ENCODE data around the gene CXCL3.

DNA sequence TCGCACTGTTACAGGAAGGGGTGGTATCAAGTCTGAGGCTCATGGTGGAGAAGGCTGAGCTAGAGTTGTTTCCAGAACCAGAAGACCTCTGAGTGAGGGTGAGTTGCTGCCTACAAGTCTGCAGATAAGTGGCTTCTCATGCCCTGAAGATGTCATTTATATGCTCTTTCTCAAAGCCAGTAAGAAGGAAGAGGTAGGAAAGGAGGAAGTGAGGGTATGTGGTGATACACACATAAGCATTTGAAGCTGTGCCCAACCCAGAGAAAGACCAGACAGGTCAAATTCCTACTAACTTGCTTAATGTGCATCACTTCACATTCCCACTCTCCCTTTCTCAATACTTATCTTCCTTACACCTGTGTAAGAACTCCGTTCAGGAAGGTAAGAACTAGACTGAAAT lies 50.4 kb downstream of the CXCL3 start, which contains the start of gene PPBP:
- TF ChIP-seq, protein P1, sequence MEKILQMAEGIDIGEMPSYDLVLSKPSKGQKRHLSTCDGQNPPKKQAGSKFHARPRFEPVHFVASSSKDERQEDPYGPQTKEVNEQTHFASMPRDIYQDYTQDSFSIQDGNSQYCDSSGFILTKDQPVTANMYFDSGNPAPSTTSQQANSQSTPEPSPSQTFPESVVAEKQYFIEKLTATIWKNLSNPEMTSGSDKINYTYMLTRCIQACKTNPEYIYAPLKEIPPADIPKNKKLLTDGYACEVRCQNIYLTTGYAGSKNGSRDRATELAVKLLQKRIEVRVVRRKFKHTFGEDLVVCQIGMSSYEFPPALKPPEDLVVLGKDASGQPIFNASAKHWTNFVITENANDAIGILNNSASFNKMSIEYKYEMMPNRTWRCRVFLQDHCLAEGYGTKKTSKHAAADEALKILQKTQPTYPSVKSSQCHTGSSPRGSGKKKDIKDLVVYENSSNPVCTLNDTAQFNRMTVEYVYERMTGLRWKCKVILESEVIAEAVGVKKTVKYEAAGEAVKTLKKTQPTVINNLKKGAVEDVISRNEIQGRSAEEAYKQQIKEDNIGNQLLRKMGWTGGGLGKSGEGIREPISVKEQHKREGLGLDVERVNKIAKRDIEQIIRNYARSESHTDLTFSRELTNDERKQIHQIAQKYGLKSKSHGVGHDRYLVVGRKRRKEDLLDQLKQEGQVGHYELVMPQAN (IDR thresholded peaks at IDR 0.05; ENCODE audit: borderline replicate concordance): no peak
- TF ChIP-seq, protein P2, sequence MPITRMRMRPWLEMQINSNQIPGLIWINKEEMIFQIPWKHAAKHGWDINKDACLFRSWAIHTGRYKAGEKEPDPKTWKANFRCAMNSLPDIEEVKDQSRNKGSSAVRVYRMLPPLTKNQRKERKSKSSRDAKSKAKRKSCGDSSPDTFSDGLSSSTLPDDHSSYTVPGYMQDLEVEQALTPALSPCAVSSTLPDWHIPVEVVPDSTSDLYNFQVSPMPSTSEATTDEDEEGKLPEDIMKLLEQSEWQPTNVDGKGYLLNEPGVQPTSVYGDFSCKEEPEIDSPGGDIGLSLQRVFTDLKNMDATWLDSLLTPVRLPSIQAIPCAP (CRISPR knock-in tag; IDR thresholded peaks at IDR 0.05; ENCODE audit: borderline replicate concordance): no peak
- TF ChIP-seq, protein P3, sequence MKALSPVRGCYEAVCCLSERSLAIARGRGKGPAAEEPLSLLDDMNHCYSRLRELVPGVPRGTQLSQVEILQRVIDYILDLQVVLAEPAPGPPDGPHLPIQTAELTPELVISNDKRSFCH (CRISPR knock-in tag; IDR thresholded peaks at IDR 0.05): no peak
- TF ChIP-seq, protein P3 (tag; IDR thresholded peaks at IDR 0.05): no peak
- TF ChIP-seq NR2C2 (CRISPR knock-in tag; IDR thresholded peaks at IDR 0.05) (no peak), NR2C2 (tag; IDR thresholded peaks at IDR 0.05) (no peak), TEAD1 (CRISPR knock-in tag; IDR thresholded peaks at IDR 0.05) (no peak), BDP1 (IDR thresholded peaks at IDR 0.05; ENCODE audit: insufficient read depth, insufficient read length) (no peak), ZNF586 (CRISPR knock-in tag; conservative IDR thresholded peaks at IDR 0.05) (no peak)
- TF ChIP-seq, protein P4, sequence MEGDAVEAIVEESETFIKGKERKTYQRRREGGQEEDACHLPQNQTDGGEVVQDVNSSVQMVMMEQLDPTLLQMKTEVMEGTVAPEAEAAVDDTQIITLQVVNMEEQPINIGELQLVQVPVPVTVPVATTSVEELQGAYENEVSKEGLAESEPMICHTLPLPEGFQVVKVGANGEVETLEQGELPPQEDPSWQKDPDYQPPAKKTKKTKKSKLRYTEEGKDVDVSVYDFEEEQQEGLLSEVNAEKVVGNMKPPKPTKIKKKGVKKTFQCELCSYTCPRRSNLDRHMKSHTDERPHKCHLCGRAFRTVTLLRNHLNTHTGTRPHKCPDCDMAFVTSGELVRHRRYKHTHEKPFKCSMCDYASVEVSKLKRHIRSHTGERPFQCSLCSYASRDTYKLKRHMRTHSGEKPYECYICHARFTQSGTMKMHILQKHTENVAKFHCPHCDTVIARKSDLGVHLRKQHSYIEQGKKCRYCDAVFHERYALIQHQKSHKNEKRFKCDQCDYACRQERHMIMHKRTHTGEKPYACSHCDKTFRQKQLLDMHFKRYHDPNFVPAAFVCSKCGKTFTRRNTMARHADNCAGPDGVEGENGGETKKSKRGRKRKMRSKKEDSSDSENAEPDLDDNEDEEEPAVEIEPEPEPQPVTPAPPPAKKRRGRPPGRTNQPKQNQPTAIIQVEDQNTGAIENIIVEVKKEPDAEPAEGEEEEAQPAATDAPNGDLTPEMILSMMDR (IDR thresholded peaks at IDR 0.05 in 2 of 3, conservative IDR thresholded peaks at IDR 0.05 in 1 of 3; ENCODE audit: insufficient read depth in 2 of 3, low read depth in 1 of 3, low read length in 3 of 3): no peak

Measured in K562 (cell line).